ENCODE data around the gene TEAD1.

- no peak for TF ChIP-seq CTCF (optimal IDR thresholded peaks at IDR 0.05 in 1 of 3, IDR thresholded peaks at IDR 0.05 in 1 of 3, conservative IDR thresholded peaks at IDR 0.05 in 1 of 3; ENCODE audit: extremely low read depth in 1 of 3, insufficient read depth in 2 of 3, low read length in 3 of 3)
- TF ChIP-seq EZH2 (IDR thresholded peaks at IDR 0.05; ENCODE audit: low read length): no peak
Measured at GRCh38 chr11:12777208-12777874, 103.1 kb downstream of the TEAD1 start.
